Neutrophil (primary cell): Measurements from ENCODE around the gene ZC3H12A.
"Not testable (repeated sequence)": the region's sequence is repeated elsewhere in the genome, so short reads cannot be mapped to it uniquely, and the experiment has no call there.

Experiments used
- H3K27ac ChIP-seq: fragments of 200-600 bp; sonication (generic); 2 replicates; pipeline ENCODE4 v1.5.1; 2016; ENCODE audit warnings: mild to moderate bottlenecking, moderate library complexity
- H3K27me3 ChIP-seq: fragments of 200-600 bp; sonication (generic); 2 replicates; pipeline ENCODE4 v1.6.0; 2016; ENCODE audit warnings: mild to moderate bottlenecking
- H3K36me3 ChIP-seq: fragments of 200-600 bp; sonication (generic); 2 replicates; pipeline ENCODE4 v1.5.1; 2017
- H3K4me1 ChIP-seq, 2 experiments: fragments of 200-600 bp in 1 of 2; sonication (generic) in 1 of 2; 1 replicate in 1 of 2; 2 replicates in 1 of 2; pipeline versions ENCODE4 v1.5.1 to v1.6.1; 2013 to 2016; ENCODE audit warnings: low read depth in 1 of 2, low read length in 1 of 2, mild to moderate bottlenecking in 1 of 2, moderate library complexity in 1 of 2; ENCODE audit not compliant: control insufficient read depth in 1 of 2, insufficient read depth in 1 of 2
- H3K4me3 ChIP-seq, 2 experiments: fragments of 200-600 bp in 1 of 2; sonication (generic) in 1 of 2; 1 replicate in 1 of 2; 2 replicates in 1 of 2; pipeline ENCODE4 v1.5.1; 2013 to 2016; ENCODE audit warnings: low read depth in 1 of 2, low read length in 1 of 2, mild to moderate bottlenecking in 1 of 2, moderate library complexity in 1 of 2
- H3K9me3 ChIP-seq: fragments of 200-600 bp; sonication (generic); 2 replicates; pipeline ENCODE4 v1.5.1; 2016
- TF ChIP-seq, protein P1 (sequence below): fragments of 200-600 bp; sonication (generic); IDR thresholded peaks from 2 replicates; pipeline ENCODE4 v1.5.1; 2016; ENCODE audit warnings: antibody characterized with exemption

The ZC3H12A gene

DNA sequence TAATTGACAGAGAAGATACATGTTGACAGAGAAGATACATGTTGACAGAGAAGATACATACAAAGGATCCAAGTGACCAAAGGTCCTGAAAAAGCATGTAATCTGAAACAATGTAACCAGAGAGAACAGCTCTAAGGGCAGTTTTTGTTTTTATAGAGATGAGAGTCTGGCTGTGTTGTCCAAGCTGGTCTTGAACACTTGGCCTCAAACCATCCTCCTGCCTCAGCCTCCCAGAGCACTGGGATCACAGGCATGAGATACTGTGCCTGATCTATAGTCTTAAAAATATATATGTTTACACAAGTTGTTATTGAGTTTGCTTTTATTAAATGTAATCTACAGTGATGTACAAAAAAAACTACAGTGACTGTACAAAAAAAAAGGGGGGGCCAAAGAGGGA lies 27.7 kb downstream of the ZC3H12A start:
- H3K36me3 ChIP-seq: peaks cover 68% of the 10 kb centered on the region
- no peak overlapping the region for H3K4me3 ChIP-seq
- no peak overlapping the region for H3K27ac ChIP-seq
- peaks cover 3 to 4% of the 10 kb centered on the region in 2 experiments for H3K4me1 ChIP-seq
- TF ChIP-seq, protein P1, sequence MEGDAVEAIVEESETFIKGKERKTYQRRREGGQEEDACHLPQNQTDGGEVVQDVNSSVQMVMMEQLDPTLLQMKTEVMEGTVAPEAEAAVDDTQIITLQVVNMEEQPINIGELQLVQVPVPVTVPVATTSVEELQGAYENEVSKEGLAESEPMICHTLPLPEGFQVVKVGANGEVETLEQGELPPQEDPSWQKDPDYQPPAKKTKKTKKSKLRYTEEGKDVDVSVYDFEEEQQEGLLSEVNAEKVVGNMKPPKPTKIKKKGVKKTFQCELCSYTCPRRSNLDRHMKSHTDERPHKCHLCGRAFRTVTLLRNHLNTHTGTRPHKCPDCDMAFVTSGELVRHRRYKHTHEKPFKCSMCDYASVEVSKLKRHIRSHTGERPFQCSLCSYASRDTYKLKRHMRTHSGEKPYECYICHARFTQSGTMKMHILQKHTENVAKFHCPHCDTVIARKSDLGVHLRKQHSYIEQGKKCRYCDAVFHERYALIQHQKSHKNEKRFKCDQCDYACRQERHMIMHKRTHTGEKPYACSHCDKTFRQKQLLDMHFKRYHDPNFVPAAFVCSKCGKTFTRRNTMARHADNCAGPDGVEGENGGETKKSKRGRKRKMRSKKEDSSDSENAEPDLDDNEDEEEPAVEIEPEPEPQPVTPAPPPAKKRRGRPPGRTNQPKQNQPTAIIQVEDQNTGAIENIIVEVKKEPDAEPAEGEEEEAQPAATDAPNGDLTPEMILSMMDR: no peak
- no peaks in the 10 kb centered on the region for H3K9me3 ChIP-seq
- H3K27me3 ChIP-seq: no peaks in the 10 kb centered on the region

DNA sequence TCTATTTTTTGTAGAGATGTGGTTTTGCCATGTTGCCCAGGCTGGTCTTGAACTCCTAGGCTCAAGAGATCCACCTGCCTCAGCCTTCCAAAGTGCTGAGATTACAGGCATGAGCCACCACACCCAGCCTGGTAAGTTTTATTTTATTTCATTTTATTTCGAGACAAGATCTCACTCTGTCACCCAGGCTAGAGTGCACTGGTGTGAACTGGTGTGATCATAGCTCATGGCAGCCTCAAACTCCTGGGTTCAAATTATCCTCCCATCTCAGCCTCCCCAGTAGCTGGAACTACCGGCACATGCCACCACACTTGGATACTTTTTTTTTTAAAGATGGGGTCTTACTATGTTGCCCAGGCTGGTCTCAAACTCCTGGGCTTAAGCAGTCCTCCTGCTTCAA lies 28.4 kb downstream of the ZC3H12A start:
- not testable (repeated sequence) for H3K27me3 ChIP-seq, H3K4me3 ChIP-seq, H3K4me1 ChIP-seq, H3K9me3 ChIP-seq, H3K27ac ChIP-seq
- H3K36me3 ChIP-seq: peaks cover 65% of the 10 kb centered on the region

DNA sequence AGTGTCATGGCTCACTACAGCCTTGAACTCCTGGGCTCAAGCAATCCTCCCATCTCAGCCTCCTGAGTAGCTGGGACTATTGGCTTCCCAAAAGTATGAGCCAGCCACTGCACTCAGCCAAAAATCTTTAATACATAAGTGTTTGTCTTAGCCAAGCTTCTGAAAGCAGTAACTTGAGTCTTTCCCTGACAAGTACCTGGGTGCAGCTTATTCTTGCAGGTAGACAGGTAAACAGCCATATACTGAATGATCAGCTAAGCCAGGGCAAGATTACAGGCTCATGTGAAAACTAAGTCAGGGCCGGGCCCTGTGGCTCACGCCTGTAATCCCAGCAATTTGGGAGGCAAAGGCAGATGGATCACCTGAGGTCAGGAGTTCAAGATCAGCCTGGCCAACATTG lies 32.4 kb downstream of the ZC3H12A start:
- H3K27ac ChIP-seq: no peak overlapping the region
- no peaks in the 10 kb centered on the region for H3K9me3 ChIP-seq
- TF ChIP-seq, protein P1: no peak
- H3K4me1 ChIP-seq: peaks cover 3 to 4% of the 10 kb centered on the region in 2 experiments
- H3K36me3 ChIP-seq: peaks cover 45% of the 10 kb centered on the region
- no peaks in the 10 kb centered on the region for H3K27me3 ChIP-seq
- H3K4me3 ChIP-seq: no peak overlapping the region

DNA sequence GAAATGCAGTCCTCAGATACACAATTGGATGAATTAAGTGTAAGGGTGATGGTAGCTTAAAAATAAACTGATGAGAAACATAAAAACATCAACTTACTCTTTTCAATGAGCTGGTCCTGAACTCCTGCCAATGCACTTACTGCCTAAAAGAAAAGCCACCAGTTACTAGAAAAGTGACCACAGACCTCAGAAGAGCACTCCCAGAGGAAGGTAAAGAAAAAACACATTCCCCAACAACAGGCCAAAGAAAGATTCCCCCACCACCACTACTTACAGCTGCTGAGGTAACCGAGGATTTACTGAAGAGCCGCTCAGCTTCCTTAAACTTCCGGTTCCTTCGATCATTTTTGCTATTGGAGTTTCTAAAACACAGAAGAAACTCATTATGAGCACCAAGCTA lies 34.8 kb downstream of the ZC3H12A start:
- peaks cover 44% of the 10 kb centered on the region for H3K36me3 ChIP-seq
- no peaks in the 10 kb centered on the region for H3K9me3 ChIP-seq
- no peak overlapping the region for H3K4me3 ChIP-seq
- no peak overlapping the region for H3K27ac ChIP-seq
- TF ChIP-seq, protein P1: no peak
- peaks cover 11% of the 10 kb centered on the region in 2 experiments for H3K4me1 ChIP-seq
- no peaks in the 10 kb centered on the region for H3K27me3 ChIP-seq

DNA sequence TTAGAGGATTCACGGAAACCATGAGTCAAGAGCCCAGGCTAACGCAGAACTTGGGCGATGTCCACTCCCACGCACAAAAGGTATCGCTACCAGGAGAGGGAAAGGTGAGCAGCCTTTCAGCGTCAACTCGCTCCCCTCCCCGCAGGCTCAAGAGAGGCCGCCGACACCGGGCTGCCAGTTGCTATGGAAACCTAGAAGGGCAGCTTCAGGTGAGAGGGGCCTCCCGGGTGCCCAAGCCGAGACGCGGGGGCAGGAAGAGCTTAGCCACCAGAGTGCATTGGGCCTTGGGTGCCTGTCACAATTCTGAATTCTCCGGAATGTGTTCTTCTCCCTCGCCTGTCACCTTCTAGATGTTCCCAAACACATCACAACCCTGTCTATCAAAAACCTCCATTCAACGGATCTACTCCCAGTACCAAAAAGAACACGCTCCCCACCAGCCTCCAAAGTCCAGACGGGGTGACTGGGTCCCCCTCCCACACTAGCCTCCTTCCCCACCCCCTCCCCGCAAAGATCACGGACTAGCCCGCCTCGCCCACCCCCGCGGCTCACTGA lies 39.5 kb downstream of the ZC3H12A start:
- Histone ChIP-seq H3K4me3 (peak overlapping the region; percentile 77 to 86), H3K27me3 (no peaks in the 10 kb centered on the region), H3K4me1 (peaks cover 18 to 19% of the 10 kb centered on the region in 2 experiments), H3K36me3 (peaks cover 21% of the 10 kb centered on the region), H3K27ac (peak overlapping the region; percentile 89), H3K9me3 (no peaks in the 10 kb centered on the region)
- TF ChIP-seq, protein P1: no peak

GRCh38 chr1:37514350-37515184 lies 40.2 kb downstream of the ZC3H12A start, which contains the start of gene MEAF6:
MEAF6 (minus strand) TSS chr1:37514766; CDS start chr1:37514746, 20 bp downstream.
- Histone ChIP-seq H3K4me3 (peak within 1 kb of the TSS; percentile 77 to 86), H3K36me3 (peaks cover 16% of the 10 kb centered on the region), H3K27ac (peak within 1 kb of the TSS; percentile 89), H3K9me3 (no peaks in the 10 kb centered on the region), H3K4me1 (peaks cover 18 to 19% of the 10 kb centered on the region in 2 experiments), H3K27me3 (no peaks in the 10 kb centered on the region)
- TF ChIP-seq, protein P1: peak; percentile 86
